ENCODE measurements around the gene TMEM187.

The TMEM187 gene

DNA sequence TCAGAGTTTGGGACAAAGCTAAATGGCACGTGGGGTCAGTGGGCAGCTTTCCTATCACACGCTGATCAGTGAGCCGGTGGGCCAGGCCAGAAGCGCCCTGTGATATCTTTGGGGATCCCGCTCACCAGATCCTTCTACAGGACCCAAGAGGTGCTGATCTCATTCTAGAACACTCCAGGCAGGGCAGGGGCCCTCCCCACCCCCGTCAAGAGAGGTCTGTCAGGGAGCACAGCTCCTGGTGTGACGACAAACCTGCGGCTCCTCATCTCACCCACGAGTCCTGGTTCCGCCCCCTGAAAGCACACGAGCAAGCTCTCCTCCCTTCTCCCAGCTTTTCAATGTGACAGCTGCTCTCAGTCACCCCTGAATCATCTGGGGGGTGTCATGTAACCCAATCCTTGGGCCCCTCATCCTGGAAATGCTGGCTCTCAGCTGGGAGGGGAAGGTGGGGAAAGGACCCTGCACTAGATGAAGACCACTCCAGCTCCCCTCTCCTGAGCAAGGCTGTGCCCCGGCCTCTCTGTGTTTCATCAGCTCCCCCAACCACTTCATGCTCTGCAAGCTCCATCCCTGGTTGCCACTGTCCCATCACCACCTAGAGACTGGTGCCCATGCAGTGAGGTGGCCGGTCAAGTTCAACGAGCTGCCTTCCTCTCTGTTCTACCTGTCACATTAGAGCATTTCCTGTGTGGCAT is 5.6 kb upstream of the TMEM187 start:
- TF ChIP-seq CTCF (IDR thresholded peaks at IDR 0.05) = no peak

DNA sequence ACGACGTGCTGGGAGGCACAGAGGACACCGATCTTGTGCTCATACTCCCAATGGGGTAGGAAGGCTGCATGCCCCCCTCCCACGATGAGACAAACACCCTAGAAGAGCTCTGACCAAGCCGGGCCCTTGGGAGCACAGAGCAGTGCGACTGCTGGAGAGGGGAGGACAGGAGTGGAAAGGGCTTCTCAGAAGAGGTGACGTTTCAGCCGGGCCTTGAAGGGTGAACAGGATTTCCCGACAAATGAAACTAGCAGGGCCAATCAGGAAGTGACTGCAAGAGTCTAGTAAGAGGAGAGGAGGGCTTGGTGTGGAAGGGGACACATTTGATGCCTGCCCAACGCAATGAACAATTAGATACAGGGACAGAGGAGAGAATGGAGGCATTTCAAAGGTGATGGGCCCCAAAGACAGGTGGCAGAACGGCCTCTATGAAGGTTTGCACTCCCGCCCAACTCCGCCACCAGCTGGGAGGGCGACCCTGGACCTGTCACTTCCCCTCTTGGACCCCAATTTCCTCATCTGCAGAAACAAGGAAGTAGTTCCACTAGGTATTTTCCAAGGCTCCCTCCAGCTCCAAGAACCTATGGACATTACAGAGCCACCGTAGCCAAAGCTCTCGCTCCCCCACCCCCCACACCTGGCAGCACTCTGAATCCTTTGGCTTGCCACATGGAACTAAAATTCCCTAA is 4.9 kb upstream of the TMEM187 start:
- no peak for TF ChIP-seq CTCF (IDR thresholded peaks at IDR 0.05)

DNA sequence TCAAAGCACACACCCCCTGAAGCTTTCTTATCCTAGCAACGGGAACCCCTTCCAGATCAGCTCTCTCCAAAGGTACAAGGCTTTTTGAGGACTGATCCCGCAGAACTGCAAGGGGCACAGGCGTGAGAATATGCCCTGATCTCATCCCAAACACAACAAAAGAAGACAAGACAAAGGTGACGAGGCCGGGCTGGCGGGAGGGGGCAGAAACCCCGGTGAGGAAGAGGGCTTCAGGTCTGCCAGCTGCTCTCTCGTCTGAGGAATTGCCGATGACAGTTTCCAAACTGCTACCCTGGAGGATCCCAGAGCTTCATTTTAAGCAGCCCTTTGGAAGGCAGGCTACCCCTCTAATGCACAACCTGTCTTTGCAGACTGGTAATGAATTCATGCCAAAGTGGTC is 4.3 kb upstream of the TMEM187 start:
- no peak for TF ChIP-seq CTCF (IDR thresholded peaks at IDR 0.05)

GRCh38 chrX:153968754-153969124 is 3.8 kb upstream of the TMEM187 start:
- TF ChIP-seq CTCF (IDR thresholded peaks at IDR 0.05) = peak; percentile 15; the same call in 1 of the 2 replicates

GRCh38 chrX:153969125-153969903 is 3.2 kb upstream of the TMEM187 start:
- TF ChIP-seq CTCF (IDR thresholded peaks at IDR 0.05) = no peak

DNA sequence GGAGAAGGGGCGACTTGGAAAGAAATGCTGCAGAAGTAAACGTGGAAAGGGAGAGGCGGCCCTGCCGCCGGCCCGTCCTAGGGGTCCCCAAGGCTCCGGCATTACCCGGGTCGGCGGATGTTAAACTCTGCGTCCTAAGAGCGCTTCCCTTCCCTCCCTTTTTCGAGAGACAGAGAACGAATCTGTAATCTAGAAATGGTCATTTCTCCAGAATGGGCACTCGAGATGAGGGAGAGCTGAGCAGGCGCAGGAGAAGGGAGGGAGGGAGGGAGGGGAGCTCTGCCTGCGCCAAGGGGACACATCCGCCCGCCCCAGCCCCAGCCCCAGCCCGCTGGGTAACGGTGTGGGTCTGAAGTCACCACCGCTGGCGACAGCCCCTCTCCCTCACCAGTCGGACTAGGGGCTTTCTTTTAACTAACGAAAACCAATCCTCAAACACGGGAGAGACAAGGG is 2.6 kb upstream of the TMEM187 start:
- no peak for TF ChIP-seq CTCF (IDR thresholded peaks at IDR 0.05)

- TF ChIP-seq CTCF (IDR thresholded peaks at IDR 0.05) = no peak
Measured at GRCh38 chrX:153970357-153971123, 2.0 kb upstream of the TMEM187 start.
